GM19397 (cell line): ENCODE data around the gene AP3D1.
A peak's percentile ranks its signal among the peaks of the same experiment; 100 is the strongest.
"Not testable (repeated sequence)": the region's sequence is repeated elsewhere in the genome, so short reads cannot be mapped to it uniquely, and the experiment has no call there.

Source experiments
- ATAC-seq: cut with Tn5 transposase; IDR thresholded peaks from one replicate; pipeline ENCODE4 v1.9.1; 2021; ENCODE audit warnings: mild to moderate bottlenecking, moderate library complexity; ENCODE audit not compliant: unreplicated experiment

AP3D1 gene

DNA sequence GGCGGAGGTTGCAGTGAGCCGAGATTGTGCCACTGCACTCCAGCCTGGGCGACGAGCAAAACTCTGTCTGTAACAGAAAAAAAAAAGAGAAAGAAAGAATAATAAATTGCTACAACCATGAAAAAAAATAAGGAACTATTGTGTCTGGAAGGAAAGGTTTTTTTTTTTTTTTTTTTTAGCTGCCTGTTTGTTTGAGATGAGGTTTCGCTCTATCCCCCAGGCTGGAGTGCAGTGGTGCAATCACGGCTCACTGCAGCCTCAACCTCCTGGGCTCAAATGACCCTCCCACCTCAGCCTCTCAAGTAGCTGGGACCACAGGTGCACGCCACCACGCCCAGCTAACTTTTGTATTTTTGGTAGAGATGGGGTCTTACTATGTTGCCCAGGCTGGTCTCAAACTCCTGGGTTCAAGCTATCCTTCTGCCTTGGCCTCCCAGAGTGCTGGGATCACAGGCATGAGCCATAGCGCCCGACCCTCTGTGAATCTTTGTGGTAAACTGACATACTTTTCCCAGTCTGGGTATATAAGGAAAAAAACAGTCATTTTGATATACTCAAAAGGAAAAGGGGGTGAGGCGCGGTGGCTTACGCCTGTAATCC is 59.3 kb downstream of the AP3D1 start:
- not testable (repeated sequence) for ATAC-seq

DNA sequence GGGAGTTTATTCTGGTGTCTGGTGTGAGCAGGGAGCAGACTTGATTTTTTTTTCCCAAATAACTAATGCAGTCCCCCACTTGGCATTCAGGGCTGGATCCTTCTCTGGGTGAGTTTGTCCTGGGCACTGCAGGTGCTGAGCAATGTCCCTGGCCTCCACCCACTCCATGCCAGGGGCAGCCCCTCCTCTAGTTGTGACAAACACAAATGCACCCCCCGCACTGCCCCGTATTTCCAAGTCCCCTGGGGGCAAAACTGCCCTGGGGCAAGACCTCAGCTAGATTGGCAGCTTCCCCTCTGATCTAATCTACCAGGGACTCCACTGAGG is 61.7 kb downstream of the AP3D1 start:
- ATAC-seq, result no peak

DNA sequence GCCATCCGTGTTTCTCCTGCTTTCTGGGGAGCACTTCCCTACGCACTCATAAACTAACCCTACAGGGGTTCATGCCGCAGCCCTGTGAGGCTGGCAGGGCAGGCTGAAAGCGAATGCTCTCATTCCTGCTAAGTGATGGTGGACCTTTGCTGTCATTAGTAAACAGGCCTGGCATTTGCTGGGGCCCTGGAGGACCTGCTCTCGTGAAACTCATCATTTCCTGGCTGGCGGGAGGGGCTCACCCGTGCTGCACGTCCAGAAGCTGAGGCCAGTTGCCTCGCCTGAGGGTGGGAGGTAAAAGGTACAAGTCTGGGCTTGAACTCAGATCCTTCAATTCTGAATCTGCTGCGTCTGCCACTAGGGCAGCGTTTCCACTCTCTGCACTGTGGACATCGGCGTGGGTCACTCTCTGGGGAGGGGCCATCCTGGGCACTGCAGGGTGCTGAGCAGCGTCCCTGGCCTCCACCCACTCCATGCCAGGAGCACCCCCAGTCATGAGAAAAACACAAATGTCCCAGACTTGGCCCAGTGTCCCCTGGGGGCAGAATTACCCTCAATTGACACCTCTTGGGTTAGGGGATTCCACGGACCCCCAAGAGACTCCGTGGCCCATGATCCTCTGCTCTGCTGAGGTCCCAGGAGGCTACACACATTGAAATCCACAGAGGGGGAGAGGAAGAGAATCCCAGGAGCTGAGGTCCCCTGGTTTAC is 62.2 kb downstream of the AP3D1 start:
- no peak for ATAC-seq

DNA sequence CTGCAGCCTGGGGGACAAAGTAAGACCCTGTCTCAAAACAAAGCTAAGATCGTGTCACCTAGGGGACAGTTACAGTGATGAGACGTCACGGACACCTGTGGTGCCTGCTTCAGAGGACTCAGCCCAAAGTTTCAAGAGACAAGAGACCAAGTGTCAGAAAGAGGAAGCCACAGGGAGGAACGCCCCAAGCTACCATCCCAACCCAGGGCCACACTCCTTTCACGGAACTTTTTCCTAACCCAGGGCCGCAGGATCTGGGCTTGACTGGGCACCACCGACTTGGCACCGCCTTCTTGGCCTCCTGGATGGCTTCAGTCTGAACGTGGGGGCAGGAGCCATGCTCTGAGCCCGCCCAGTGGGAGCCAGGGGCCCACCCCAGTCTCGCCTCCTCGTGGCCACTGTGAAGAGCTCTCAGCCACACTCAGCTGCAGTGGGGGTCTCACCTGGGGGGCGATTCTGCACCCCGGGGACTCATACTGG is 63.7 kb downstream of the AP3D1 start:
- no peak for ATAC-seq

DNA sequence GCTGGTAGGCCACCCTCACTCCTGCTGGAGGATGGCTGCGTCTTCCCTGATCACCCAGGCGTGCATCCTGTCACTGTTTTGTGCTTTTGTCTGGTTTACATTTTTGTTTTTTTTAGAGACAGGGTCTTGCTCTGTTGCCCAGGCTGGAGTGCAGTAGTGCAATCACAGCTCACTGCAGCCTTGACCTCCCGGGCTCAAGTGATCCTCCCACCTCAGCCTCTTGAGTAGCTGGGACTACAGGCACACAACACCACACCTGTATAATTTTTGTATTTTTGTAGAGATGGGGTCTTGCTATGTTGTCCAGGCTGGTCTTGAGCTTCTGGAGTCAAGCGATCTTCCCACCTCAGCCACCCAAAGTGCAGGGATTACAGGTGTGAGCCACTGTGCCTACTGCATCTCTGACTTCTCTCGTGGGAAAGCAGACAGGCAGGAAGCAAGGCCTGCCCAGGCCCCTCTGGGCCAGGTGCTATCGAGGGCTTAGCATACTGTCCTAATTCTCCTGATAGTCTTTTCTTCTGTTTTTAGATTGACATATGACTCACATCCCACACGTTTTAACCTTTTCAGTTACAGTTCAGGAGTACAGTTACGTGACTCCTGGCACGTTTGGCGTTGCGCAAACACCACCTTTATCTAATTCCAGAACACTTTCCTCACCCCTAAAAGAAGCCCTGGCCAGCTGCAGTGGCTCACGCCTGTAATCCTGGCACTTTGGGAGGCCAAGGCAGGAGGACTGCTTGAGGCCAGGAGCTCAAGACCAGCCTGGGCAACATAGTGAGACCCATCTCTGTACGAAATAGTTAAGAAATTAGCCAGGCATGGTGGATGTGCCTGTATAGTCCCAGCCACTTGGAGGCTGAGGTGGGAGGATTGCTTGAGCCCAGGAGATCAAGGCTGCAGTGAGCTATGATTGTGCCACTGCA is 64.4 kb downstream of the AP3D1 start:
- ATAC-seq, result not testable (repeated sequence)

DNA sequence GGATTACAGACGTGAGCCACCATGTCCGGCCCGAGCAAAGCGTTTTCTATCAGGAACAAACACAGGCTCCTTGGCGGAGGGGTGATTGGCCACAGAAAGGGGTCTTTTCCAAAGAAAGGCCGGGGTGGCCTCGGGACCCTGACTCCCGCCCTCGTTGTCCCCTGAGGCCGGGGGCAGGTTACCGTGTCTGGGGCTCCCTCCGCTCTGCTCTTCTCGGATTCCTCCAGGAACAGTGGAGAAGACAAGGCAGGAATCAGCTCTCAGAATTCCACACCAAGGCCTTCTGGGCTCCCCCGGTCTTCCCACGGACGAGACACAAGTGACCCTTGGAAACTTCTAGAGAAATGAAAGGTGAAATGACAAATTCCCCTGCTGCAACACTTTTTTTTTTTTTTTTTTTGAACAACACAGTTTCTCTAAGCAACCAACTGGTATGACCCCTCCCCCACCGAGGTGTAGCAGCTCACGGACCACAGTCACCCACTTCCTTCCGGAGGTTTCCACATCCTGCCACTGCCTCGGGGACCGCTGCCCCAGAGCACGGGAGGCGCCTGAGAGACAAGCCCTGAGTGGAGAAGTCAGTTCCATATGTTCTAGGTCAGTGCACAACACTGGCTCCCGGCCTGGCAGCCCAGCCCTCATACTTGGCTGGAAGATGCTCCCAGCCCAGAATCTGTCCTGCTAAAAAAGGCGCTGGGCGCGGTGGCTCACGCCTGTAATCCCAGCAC is 66.2 kb downstream of the AP3D1 start:
- peak; percentile 35 for ATAC-seq

DNA sequence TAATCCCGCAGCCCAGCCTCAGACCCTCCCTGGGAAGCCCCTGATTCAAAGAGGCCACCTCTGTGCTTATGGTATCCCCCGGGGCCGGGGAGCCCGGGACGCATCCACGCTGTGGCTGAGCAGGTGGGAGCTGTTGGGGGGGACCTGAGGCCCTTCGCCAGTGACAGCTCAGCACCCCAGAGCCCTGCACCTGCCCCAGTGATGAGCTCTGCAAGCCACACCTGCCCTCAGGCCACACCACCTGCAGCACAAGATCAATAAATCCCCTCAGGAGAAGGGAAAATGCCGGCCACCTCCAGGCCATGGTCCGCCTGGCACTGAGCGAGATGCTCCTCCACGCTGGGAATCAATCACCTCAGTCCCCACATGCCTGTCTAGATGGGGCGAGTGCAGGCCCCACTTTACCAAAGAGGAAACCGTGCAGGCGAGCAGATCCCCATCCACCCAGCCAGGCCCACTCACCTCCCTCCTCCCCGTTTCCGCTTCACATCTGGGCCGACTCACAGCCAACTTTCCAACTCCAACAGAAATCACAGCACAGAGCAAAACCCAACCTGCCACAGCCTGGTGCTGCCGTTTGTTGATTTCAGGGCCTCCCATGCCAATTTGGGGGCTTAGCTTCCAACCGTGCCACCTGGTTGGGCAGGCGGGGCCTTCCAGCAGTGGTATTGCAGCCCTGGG is 68.1 kb downstream of the AP3D1 start:
- no peak for ATAC-seq

DNA sequence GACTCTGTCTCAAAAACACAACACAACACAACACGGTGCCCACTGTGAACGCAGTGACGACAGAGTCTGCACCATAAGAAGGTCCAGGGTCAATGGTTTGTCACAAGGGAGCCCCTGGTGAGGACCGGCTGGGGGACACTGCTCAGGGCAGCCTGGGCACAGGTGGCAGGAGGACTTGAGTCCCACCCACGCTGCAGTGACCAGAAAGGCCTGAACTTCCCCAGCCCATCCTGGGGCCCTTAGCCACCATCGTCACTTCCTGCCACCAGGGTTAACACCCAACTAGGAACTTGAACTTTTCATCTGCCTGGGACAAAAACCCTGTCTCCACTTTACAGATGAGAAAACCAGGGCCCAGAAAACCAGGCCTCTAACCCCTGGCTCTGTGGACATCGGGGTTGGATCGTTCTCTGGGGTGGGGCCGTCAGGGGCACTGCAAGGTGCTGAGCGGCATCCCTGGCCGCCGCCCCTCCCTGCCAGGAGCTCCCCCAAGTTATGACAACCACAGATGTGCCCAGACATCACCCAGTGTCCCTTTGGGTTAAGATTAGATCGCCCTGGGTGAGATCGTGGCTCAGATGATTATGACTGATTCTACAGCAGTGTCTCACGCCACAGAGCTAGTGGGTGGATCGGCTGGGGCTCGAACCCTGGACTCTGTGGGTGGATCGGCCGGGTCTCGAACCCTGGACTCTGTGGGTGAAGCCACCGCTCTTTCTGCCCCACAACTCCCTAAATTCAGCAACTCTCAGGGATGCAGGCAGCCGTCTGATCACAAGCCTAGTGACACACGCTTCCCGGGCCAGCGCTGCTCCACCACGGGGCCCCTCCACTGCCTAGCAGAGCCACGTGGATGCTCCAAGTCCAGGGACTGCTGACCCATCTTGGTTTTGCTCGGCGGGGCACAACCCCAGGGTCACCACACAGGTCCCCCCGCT is 69.2 kb downstream of the AP3D1 start:
- ATAC-seq, result no peak

DNA sequence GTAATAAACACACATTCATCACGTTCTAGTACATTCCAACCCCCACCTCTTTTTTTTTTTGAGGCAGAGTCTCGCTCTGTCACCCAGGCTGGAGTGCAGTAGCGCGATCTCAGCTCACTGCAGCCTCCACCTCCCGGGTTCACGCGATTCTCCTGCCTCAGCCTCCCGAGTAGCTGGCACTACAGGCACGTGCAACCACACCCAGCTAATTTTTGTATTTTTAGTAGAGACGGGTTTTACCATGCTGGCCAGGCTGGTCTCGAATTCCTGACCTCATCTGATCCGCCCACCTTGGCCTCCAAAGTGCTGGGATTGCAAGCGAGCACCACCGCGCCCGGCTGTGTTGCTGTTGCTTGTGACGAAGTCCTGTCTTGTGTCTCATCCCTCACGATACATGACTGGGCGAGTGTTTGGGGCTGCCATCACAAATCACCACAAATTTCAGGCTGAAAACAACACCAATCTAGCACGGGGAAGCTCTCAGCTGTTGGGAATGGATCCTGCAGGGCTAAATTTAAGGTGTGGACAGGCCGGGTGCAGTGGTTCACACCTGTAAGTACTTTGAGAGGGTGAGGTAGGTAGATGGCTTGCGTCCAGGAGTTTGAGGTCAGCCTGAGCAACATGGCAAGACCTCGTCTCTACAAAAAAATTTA is 70.9 kb downstream of the AP3D1 start:
- no peak for ATAC-seq

DNA sequence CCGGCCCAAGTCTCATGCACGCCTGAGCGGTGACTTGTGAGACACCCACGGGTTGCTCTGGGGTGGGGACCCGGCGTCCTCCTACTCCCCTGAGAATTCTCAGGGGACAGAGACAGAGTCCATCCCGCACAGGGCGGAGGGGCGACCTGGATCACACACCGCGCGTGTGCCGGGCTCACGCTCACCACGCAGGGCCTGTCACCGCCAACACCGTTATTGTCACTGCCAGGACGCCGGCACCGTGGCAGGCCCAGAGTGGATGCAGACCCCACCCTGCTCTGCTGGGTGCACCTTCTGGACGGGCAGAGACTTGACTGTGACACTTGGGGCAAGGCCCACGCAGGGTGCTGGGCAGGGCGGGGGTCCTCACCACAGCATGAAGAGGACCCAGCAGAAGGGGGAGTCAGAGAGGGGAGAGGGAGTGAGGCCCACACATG is 71.5 kb downstream of the AP3D1 start:
- ATAC-seq, result no peak

DNA sequence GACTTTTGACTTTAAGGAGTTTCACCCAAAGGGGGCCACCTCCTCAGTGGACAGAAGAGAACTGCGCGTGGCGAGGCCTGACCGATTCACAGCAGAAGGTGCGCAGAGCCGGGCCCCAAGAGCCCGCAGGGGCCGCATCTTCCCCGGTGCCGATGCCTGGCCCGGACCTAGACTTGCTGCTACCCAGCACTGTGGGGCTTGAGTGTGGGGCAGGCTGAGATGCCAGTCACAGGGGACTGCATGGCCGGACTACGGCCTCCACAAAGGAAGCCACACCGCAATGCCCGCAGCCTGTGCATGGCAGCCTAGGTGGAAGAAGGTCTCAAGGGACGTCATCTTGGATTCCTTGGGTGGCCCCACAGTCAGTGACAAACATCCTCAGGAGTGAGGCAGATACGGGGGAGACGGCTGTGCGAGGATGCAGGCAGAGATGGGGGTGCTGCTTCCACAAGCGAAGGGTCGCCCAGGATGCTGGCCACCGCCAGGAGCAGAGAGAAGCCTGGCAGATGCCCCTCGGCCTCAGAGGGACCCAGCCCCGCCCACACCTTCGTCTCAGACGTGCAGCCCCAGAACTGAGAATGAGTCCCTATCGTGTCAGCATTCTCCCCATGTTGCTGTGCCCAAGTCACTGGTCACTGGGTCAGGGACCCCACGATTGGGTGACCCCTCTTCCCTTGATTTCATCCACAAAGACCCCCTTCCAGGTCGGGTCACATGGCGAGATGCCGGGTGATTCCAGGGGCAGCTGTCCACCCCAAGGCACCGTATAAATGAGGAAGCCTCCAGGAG is 72.1 kb downstream of the AP3D1 start:
- no peak for ATAC-seq

DNA sequence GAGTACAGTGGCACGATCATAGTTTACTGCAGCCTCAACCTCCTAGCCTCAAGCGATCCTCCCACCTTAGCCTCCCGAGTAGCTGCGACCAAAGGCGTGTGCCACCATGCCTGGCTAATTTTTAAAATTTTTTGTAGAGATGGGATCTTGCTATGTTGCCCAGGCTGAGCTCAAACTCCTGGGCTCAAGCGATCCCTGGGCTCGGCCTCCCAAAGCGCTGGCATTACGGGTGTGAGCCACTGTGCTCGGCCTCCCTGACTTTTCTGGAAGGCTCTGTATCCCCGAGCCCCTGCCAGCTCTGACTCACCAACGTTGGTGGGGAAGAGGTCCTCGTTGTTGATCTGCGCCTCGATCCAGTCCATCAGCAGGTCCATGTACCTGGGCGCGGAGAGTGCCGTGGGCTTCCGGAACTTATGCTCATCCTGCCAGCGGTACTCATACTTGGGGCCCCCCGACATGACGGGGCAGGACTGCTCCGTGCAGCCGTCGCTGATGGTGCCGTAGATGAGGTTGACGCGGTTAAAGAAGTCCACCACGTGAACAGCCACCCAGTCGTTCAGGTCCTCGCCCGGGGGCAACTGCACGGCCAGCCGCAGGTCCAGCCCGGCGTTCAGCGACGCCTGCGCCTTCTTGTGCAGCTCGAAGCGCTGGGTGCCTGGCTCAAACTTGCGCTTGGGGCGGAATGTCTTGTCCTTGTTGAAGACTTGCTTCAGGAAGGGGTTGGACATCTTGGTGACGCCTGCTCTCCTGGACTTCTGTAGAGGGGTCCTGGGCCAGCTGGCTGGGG is 73.3 kb downstream of the AP3D1 start:
- no peak for ATAC-seq

DNA sequence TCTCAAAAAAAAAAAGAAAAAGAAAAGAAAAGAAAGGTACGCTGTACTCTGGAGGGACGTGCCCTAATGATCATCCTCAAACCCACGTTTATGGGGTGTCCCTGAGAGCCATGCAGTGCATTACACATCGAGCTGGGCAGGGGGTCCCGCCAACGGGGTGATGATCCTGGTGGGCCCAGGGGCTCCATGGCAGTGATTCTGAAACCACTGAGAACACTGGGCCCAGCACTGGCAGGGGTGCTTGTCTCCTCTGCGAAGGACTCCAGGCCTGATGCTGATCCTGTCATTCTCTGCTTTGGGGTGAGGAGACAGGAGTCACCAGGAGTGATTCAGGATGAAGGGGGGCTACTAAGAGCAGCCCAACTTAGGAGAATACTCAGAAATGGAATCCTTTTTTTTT is 74.0 kb downstream of the AP3D1 start:
- no peak for ATAC-seq

DNA sequence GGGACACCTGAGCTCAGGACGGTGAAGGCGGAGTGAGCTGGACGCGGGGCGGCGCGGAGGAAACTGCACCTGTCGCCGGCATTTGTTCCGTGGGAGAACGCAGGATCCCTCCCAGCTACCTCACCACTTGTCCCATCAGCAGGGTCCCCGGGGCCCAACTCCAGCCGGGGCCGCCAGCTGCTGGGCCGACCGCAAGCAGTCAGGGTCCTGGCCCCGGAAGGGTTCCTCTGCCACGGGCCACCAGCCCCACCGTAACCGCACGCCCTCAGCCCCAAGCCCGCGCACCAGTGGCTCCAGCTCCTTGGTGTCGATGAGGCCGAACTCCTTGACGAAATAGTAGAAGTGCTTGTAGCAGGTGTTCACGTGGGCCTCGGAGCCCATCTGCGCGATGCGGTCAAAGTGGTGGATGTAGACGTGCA is 74.8 kb downstream of the AP3D1 start:
- no peak for ATAC-seq

DNA sequence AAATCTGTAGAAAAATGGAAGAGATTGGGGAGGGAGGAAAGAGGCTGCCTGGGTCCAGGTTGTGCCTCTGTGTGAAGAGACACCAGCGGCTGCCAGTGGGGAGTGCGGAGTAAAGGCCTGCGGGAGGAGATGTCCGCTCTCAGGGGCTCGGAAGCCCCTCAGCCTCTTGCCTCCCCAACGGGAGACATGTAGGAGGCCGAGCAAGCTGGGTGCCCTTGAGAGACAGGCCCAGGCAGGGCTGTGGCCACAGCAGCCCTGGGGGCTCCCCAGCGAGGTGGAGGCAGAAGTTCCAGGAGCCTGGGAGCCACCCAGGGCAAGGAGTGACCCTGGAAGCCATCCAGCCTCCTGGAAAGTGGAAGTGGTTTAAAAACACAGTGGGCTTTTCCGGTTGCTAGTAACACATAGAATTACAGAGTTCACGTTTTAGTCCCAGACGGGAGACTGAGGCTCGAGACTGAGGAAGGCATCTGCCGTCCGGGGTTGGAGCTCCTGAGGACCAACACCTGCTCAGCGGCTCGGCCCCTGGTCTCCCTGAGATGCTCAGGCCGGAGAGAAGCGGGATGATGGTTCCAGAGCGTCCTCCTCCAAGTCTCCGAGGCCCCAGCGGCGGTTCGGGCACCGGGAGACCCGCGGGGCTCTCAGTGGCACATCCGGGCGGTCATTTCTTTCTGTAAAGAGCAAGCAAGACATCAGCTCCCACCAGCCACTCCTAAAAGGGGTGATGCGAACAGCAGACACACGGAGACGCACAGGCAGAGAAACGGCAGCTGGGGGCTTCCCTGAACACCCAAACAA is 78.4 kb downstream of the AP3D1 start:
- no peak for ATAC-seq

DNA sequence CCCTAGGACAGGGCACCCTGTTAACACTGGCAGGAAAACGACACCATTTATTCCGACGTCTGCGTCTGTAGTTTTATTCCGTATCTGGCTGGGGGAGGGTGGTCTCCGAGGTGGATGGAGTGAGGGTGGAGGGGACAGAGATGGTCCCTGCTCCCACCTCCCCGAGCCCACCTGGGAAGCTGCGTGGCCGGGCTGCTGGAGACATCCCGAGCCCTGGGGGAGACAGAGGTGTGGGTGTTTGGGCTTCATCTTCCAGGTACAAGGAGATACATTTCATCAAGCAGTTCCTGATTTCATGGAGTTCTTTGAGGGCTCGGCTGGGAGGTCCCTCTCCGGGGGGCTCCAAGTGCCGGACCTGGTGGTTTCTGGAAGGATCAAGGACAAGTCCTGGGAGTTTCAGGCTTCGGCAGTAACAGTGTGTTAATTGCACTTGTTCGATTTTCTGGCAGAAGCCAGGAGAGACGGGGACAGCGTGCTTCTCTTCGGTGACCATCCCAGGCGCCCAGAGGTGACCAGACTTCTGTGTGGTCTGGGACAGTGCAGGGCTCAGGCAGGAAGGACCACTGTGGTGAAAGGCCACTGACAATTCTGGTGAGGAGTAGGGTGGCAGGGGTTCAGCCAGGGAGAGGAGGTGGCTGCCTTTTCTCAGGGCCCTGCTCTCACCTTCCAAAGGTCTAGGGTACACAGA is 80.2 kb downstream of the AP3D1 start:
- ATAC-seq, result no peak
